Parietal lobe (tissue), 1 donor: ENCODE results near the gene NKX2-3. TPM values are rescaled to one million over a fixed set of nuclear protein-coding genes. Genes with fewer than 3 reads are reported as not detected.

Source experiments
- total RNA-seq: library from RNA; depleted of rRNA; stranded (reverse); fragments of >200 nt; gene quantifications from one replicate; pipeline ENCODE4 v1.2.3, GENCODE V29; 2014

The NKX2-3 gene
- not detected for total RNA-seq

DNA sequence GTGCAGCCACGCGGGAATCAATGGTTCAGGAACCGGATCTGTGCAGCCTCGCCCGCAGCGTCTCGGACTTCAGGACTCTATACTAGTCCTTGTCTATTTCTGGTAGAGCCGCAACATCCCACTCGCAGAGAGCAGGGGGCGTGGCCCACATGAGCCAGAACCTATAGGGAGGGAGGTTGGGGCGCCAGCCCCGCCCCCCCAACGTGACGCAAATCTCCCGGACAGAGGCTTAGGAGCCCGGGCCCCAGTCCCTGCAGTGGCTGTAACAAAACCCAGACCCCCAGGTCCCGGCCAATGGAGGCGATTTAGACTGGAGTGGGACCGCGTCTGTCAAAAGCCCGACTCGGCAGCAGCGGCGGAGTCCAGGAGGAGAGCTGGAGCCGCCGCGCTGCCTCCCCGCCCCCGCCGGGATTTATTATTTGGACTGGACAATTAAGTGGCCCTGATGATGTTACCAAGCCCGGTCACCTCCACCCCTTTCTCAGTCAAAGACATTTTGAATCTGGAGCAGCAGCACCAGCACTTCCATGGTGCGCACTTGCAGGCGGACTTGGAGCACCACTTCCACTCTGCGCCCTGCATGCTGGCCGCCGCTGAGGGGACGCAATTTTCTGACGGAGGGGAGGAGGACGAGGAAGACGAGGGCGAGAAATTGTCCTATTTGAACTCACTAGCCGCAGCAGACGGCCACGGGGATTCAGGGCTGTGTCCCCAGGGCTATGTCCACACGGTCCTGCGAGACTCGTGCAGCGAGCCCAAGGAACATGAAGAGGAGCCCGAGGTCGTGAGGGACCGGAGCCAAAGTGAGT lies at the start of gene NKX2-3:
Gene NKX2-3 (plus strand): TSS at position 256 of the 809 bp plus-strand sequence. CDS start 190 bp downstream, at position 446.

Other genes with a start within 250 kb of the NKX2-3 start
- gene CNNM1, start 203.6 kb upstream of the NKX2-3 start, total RNA-seq: 5.6 TPM
- 22.8 TPM for gene GOT1, start 102.3 kb upstream of the NKX2-3 start, total RNA-seq
- gene SLC25A28, start 87.5 kb downstream of the NKX2-3 start, total RNA-seq: 30.7 TPM
- 11.3 TPM for gene ENTPD7, start 126.6 kb downstream of the NKX2-3 start, total RNA-seq
- 48.5 TPM for gene COX15, start 199.2 kb downstream of the NKX2-3 start, total RNA-seq
- 17.5 TPM for gene CUTC, start 199.3 kb downstream of the NKX2-3 start, total RNA-seq
- 0.63 TPM for gene ABCC2, start 249.7 kb downstream of the NKX2-3 start, total RNA-seq